GM18861 (cell line): ENCODE data around the gene PRM1.

Experiments used
- ATAC-seq: cut with Tn5 transposase; IDR thresholded peaks from one replicate; pipeline ENCODE4 v1.9.1; 2021; ENCODE audit not compliant: unreplicated experiment

The PRM1 gene

GRCh38 chr16:11239644-11240632 is 41.2 kb downstream of the PRM1 start:
- no peak for ATAC-seq

GRCh38 chr16:11238272-11239202 is 42.6 kb downstream of the PRM1 start:
- no peak for ATAC-seq

- no peak for ATAC-seq
Observed at GRCh38 chr16:11236461-11237254, 44.5 kb downstream of the PRM1 start.

GRCh38 chr16:11235703-11235991 is 45.5 kb downstream of the PRM1 start:
- ATAC-seq, result no peak

GRCh38 chr16:11234884-11235702 is 46.0 kb downstream of the PRM1 start:
- ATAC-seq, result no peak

- no peak for ATAC-seq
Observed at GRCh38 chr16:11233727-11234376, 47.3 kb downstream of the PRM1 start.

GRCh38 chr16:11232852-11233726 is 48.0 kb downstream of the PRM1 start:
- ATAC-seq, result peak; percentile 41

GRCh38 chr16:11232302-11232851 is 48.8 kb downstream of the PRM1 start:
- ATAC-seq, result no peak

- ATAC-seq, result no peak
Observed at GRCh38 chr16:11231367-11231970, 49.7 kb downstream of the PRM1 start.
